ENCODE data around the gene SPATS2.

DNA sequence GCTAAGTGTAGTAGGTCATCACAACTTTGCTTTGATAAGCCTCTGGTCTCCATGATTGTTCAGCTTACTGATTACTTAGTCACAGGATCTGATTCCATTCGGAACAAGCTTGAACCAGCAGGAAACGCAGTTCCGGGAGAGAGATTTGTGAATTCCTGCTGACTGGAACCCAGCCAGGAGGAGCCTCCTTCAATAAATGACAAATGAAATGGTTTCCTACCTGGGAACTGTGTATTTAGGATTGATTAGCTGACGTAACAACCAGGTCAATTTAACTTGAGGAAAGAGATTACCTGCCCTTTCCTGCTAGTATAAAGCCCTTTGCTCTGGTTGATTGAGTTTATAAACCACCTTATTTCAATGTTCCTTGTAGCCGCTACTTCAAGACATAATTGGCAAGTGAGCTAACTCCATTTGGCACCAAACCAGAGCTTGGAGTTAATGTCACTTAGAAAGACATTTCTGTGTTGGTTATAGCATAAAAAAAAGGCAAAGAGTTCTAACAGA is 136.5 kb downstream of the SPATS2 start:
- TF ChIP-seq, protein P1, sequence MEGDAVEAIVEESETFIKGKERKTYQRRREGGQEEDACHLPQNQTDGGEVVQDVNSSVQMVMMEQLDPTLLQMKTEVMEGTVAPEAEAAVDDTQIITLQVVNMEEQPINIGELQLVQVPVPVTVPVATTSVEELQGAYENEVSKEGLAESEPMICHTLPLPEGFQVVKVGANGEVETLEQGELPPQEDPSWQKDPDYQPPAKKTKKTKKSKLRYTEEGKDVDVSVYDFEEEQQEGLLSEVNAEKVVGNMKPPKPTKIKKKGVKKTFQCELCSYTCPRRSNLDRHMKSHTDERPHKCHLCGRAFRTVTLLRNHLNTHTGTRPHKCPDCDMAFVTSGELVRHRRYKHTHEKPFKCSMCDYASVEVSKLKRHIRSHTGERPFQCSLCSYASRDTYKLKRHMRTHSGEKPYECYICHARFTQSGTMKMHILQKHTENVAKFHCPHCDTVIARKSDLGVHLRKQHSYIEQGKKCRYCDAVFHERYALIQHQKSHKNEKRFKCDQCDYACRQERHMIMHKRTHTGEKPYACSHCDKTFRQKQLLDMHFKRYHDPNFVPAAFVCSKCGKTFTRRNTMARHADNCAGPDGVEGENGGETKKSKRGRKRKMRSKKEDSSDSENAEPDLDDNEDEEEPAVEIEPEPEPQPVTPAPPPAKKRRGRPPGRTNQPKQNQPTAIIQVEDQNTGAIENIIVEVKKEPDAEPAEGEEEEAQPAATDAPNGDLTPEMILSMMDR (IDR thresholded peaks at IDR 0.05; ENCODE audit: insufficient read depth, low read length, poor library complexity, severe bottlenecking), result no peak
- TF ChIP-seq EZH2phosphoT487 (conservative IDR thresholded peaks at IDR 0.05; ENCODE audit: low read length), result no peak

Measured in SU-DHL-6 (cell line).